GM21619 (cell line): ENCODE results near the gene FOXO3.

Experiments
- ATAC-seq: cut with Tn5 transposase; IDR thresholded peaks from one replicate; pipeline ENCODE4 v1.9.1; 2021; ENCODE audit not compliant: unreplicated experiment

The FOXO3 gene

GRCh38 chr6:108625581-108625980 is 64.9 kb downstream of the FOXO3 start:
- ATAC-seq, result no peak

GRCh38 chr6:108626777-108627176 is 66.1 kb downstream of the FOXO3 start:
- ATAC-seq, result no peak

GRCh38 chr6:108627692-108628550 is 67.2 kb downstream of the FOXO3 start:
- ATAC-seq, result no peak

- ATAC-seq, result no peak
Observed at GRCh38 chr6:108630050-108630714, 69.5 kb downstream of the FOXO3 start.

- no peak for ATAC-seq
Observed at GRCh38 chr6:108632441-108632840, 71.7 kb downstream of the FOXO3 start.

- no peak for ATAC-seq
Observed at GRCh38 chr6:108633436-108633835, 72.7 kb downstream of the FOXO3 start.

- no peak for ATAC-seq
Observed at GRCh38 chr6:108635505-108636226, 74.9 kb downstream of the FOXO3 start.

- ATAC-seq, result no peak
Observed at GRCh38 chr6:108637963-108638362, 77.2 kb downstream of the FOXO3 start.

GRCh38 chr6:108638993-108639392 is 78.3 kb downstream of the FOXO3 start:
- ATAC-seq, result no peak

GRCh38 chr6:108640104-108640503 is 79.4 kb downstream of the FOXO3 start:
- no peak for ATAC-seq

- ATAC-seq, result no peak
Observed at GRCh38 chr6:108643184-108643583, 82.5 kb downstream of the FOXO3 start.

GRCh38 chr6:108644252-108644651 is 83.5 kb downstream of the FOXO3 start:
- no peak for ATAC-seq

- no peak for ATAC-seq
Observed at GRCh38 chr6:108648191-108648590, 87.5 kb downstream of the FOXO3 start.

- no peak for ATAC-seq
Observed at GRCh38 chr6:108650325-108650724, 89.6 kb downstream of the FOXO3 start.

- no peak for ATAC-seq
Observed at GRCh38 chr6:108650781-108651180, 90.1 kb downstream of the FOXO3 start.

- ATAC-seq, result no peak
Observed at GRCh38 chr6:108651340-108652227, 90.9 kb downstream of the FOXO3 start.

GRCh38 chr6:108652375-108652774 is 91.7 kb downstream of the FOXO3 start:
- no peak for ATAC-seq

GRCh38 chr6:108653949-108654348 is 93.2 kb downstream of the FOXO3 start:
- no peak for ATAC-seq

- ATAC-seq, result no peak
Observed at GRCh38 chr6:108654465-108655106, 93.9 kb downstream of the FOXO3 start.
